ENCODE measurements around the gene MAFF.
"Not testable (repeated sequence)": the region's sequence is repeated elsewhere in the genome, so short reads cannot be mapped to it uniquely, and the experiment has no call there.

- not testable (repeated sequence) for TF ChIP-seq HDAC2 (IDR thresholded peaks at IDR 0.05); KDM1A (IDR thresholded peaks at IDR 0.05); EP300 (IDR thresholded peaks at IDR 0.05; ENCODE audit: low read length); DDX20 (tag; IDR thresholded peaks at IDR 0.05; ENCODE audit: low read depth)
These were observed 23.2 kb upstream of the MAFF start for GRCh38 chr22:38178605-38178937.
